Osteoblast (primary cell): ENCODE data around the gene TADA1. TPM values are rescaled to one million over a fixed set of nuclear protein-coding genes. Genes with fewer than 3 reads are reported as not detected.

ENCODE experiments used
- DNase-seq: peaks from one replicate; pipeline ENCODE4 v3.0.0; 2011; ENCODE audit warnings: low spot score, mixed read lengths; ENCODE audit not compliant: insufficient read length; ENCODE audit errors: missing footprints
- H2AFZ ChIP-seq: 2 replicates; pipeline ENCODE4 v1.6.0; 2011; ENCODE audit warnings: mild to moderate bottlenecking, low read length
- H3K27ac ChIP-seq: 2 replicates; pipeline ENCODE4 v1.5.1; 2011; ENCODE audit warnings: mild to moderate bottlenecking, low read depth, low read length, moderate library complexity
- H3K27me3 ChIP-seq: 2 replicates; pipeline ENCODE4 v1.6.0; 2012; ENCODE audit warnings: mild to moderate bottlenecking, control low read depth, inconsistent platforms, low read length, moderate library complexity; ENCODE audit not compliant: insufficient read depth
- H3K36me3 ChIP-seq: 2 replicates; pipeline ENCODE4 v1.5.1; 2011; ENCODE audit warnings: mild to moderate bottlenecking, low read length, control low read depth, moderate library complexity; ENCODE audit not compliant: insufficient read depth
- H3K4me1 ChIP-seq: 2 replicates; pipeline ENCODE4 v1.5.1; 2011; ENCODE audit warnings: mild to moderate bottlenecking, low read length, control low read depth, moderate library complexity; ENCODE audit not compliant: insufficient read depth
- H3K4me2 ChIP-seq: 2 replicates; pipeline ENCODE4 v1.6.0; 2011; ENCODE audit warnings: mild to moderate bottlenecking, low read length; ENCODE audit not compliant: insufficient read depth
- H3K4me3 ChIP-seq: fragments of 200-600 bp; sonication (generic); 3 replicates; pipeline ENCODE4 v1.5.1; 2012; ENCODE audit warnings: mild to moderate bottlenecking, low read length, inconsistent platforms; ENCODE audit not compliant: insufficient read depth
- H3K79me2 ChIP-seq: 2 replicates; pipeline ENCODE4 v1.6.0; 2012; ENCODE audit warnings: mild to moderate bottlenecking, low read length, control low read depth, inconsistent platforms; ENCODE audit not compliant: insufficient read depth
- H3K9me3 ChIP-seq: 2 replicates; pipeline ENCODE4 v1.5.1; 2011; ENCODE audit warnings: low read depth, low read length, control low read depth
- H4K20me1 ChIP-seq: 2 replicates; pipeline ENCODE4 v1.6.0; 2012; ENCODE audit warnings: mild to moderate bottlenecking, low read length, control low read depth; ENCODE audit not compliant: insufficient read depth
- total RNA-seq: library from RNA; depleted of rRNA; stranded (reverse); fragments of >200 nt; gene quantifications from 2 replicates; pipeline ENCODE4 v1.2.3, GENCODE V29; 2012
- TF ChIP-seq, protein P1 (sequence below): IDR thresholded peaks from 2 replicates; pipeline ENCODE4 v1.5.1; 2011; ENCODE audit warnings: mild to moderate bottlenecking, low read depth, low read length, moderate library complexity; ENCODE audit errors: extremely low read depth

The TADA1 gene
- total RNA-seq, 1 donor, result 11.6 TPM

DNA sequence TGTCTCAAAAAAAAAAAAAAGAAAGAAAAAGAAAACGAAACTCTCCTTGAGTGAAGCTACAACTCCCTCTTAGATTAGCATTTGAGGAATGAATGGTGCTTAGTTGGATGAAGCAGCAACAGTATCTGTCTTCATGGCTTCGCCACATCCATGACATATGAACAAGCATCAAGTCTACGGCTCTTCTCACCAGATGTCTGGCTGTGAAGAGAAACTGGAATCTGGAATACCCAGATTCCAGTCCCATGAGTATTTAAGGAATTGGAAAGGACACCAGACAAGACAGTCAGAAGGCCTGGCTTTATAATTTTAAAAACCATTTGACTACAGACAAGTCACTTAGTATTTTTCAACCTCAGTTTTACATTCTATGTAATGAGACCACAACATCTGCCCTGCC, 38.0 kb upstream of the TADA1 start:
- no peaks in the 10 kb centered on the region for H3K4me1 ChIP-seq
- no peak overlapping the region for H3K4me2 ChIP-seq
- H3K27ac ChIP-seq, result no peak overlapping the region
- TF ChIP-seq, protein P1, sequence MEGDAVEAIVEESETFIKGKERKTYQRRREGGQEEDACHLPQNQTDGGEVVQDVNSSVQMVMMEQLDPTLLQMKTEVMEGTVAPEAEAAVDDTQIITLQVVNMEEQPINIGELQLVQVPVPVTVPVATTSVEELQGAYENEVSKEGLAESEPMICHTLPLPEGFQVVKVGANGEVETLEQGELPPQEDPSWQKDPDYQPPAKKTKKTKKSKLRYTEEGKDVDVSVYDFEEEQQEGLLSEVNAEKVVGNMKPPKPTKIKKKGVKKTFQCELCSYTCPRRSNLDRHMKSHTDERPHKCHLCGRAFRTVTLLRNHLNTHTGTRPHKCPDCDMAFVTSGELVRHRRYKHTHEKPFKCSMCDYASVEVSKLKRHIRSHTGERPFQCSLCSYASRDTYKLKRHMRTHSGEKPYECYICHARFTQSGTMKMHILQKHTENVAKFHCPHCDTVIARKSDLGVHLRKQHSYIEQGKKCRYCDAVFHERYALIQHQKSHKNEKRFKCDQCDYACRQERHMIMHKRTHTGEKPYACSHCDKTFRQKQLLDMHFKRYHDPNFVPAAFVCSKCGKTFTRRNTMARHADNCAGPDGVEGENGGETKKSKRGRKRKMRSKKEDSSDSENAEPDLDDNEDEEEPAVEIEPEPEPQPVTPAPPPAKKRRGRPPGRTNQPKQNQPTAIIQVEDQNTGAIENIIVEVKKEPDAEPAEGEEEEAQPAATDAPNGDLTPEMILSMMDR, result no peak
- H4K20me1 ChIP-seq, result no peaks in the 10 kb centered on the region
- no peaks in the 10 kb centered on the region for H3K9me3 ChIP-seq
- DNase-seq, result no peak
- no peak overlapping the region for H2AFZ ChIP-seq
- no peaks in the 10 kb centered on the region for H3K79me2 ChIP-seq
- H3K4me3 ChIP-seq, result no peak overlapping the region
- peaks cover 28% of the 10 kb centered on the region for H3K27me3 ChIP-seq
- H3K36me3 ChIP-seq, result no peaks in the 10 kb centered on the region

DNA sequence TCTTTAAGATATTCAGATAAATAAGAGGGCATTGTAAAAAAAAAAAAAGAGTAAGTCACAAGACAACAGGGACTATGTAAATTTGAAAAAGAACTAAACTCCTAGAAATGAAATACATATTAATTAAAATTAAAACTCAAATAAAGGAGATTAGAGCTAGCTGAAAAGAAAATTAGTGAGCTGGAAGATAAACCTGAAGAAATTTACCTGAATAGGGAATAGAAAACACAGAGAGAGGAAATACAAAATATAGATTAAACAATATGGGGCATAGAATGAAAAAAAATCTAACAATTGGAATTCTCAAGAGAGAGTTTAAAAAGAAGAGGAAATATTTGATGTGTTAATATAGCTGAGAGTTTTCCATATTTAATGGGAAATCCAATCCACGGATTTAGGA, 35.6 kb upstream of the TADA1 start:
- Histone ChIP-seq H2AFZ (no peak overlapping the region), H3K36me3 (no peaks in the 10 kb centered on the region), H3K4me2 (no peak overlapping the region), H3K27me3 (peaks cover 14% of the 10 kb centered on the region), H3K4me3 (no peak overlapping the region), H3K4me1 (no peaks in the 10 kb centered on the region), H3K79me2 (no peaks in the 10 kb centered on the region), H3K27ac (no peak overlapping the region), H4K20me1 (no peaks in the 10 kb centered on the region), H3K9me3 (no peaks in the 10 kb centered on the region)
- DNase-seq, result no peak
- TF ChIP-seq, protein P1, result no peak

DNA sequence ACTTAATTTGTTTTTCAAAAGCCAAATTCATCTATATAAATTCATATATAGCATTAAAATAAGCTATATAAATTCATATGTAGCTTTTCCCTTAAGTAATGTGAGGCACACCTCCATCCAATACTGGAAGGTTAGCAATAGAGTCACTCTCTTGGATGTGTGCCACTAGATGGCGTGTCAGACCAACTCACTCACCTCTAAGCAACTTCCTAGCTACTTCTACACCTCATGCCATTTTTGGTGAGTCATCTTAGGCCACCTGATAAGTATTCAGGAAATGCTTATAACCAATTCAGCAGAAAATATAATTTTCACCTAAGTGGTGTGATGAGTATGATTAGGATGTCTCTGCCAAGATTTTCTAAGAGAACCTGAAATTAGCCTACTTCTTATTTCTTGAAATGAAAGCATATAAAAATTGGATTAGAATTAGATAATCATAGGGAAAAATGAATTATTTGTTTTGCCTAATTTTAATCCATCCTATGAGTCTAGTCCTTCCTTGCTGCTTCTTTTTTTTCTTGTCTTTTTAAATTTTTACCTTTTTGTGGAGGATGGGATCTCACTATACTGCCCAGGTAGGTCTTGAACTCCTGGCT, 34.4 kb upstream of the TADA1 start:
- H3K27me3 ChIP-seq, result peaks cover 14% of the 10 kb centered on the region
- peaks cover 8% of the 10 kb centered on the region for H3K4me1 ChIP-seq
- no peak overlapping the region for H2AFZ ChIP-seq
- no peak overlapping the region for H3K27ac ChIP-seq
- no peaks in the 10 kb centered on the region for H3K9me3 ChIP-seq
- H3K4me2 ChIP-seq, result no peak overlapping the region
- H3K4me3 ChIP-seq, result no peak overlapping the region
- H4K20me1 ChIP-seq, result no peaks in the 10 kb centered on the region
- TF ChIP-seq, protein P1, result peak; percentile 61
- no peaks in the 10 kb centered on the region for H3K79me2 ChIP-seq
- DNase-seq, result peak; percentile 91
- H3K36me3 ChIP-seq, result no peaks in the 10 kb centered on the region

DNA sequence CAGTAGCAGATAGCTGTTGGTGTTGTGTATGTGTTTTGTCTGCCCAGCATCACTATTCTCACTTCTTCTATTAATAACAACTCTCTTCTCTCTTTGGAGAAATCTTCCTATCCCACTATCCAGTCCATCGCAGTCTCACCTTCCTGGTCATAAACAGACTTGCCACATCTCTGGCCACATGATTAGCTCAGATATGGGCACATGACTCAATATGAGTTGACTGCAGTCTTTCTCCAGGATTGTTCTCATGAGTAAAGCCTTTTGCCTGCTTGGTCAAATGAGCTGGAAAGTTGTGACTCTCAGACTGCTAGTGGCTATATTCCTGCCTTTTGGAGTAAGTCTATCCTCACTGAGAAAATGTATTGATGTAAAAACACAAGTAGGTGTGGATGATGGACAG, 32.9 kb upstream of the TADA1 start:
- Histone ChIP-seq H4K20me1 (no peaks in the 10 kb centered on the region), H3K27ac (no peak overlapping the region), H3K4me2 (no peak overlapping the region), H3K79me2 (no peaks in the 10 kb centered on the region), H3K9me3 (no peaks in the 10 kb centered on the region), H3K4me1 (peaks cover 12% of the 10 kb centered on the region), H3K36me3 (no peaks in the 10 kb centered on the region), H3K4me3 (no peak overlapping the region), H2AFZ (no peak overlapping the region), H3K27me3 (peaks cover 10% of the 10 kb centered on the region)
- TF ChIP-seq, protein P1, result no peak
- DNase-seq, result no peak
